Measurements from ENCODE around the gene SPINK6. TPM values are rescaled to one million over a fixed set of nuclear protein-coding genes. Genes with fewer than 3 reads are reported as not detected.

SPINK6 gene, protein sequence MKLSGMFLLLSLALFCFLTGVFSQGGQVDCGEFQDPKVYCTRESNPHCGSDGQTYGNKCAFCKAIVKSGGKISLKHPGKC
- not detected in 2 replicates for total RNA-seq (2012; rRNA removed)
- not detected in 2 replicates for polyA plus RNA-seq (2012; rRNA removed)
- not detected in 2 replicates for polyA plus RNA-seq (2012; cell fraction: cytosol; rRNA removed)
- not detected in 2 replicates for polyA plus RNA-seq (2012; cell fraction: nucleus; rRNA removed; ENCODE audit: low replicate concordance)
- Bru-seq, nascent RNA = not detected
- BruChase-seq, experiment 1, labeled RNA remaining after a 6-hour chase = not detected
- not detected for BruChase-seq, experiment 2, labeled RNA remaining after a 2-hour chase
- long read RNA-seq = 0 reads

DNA sequence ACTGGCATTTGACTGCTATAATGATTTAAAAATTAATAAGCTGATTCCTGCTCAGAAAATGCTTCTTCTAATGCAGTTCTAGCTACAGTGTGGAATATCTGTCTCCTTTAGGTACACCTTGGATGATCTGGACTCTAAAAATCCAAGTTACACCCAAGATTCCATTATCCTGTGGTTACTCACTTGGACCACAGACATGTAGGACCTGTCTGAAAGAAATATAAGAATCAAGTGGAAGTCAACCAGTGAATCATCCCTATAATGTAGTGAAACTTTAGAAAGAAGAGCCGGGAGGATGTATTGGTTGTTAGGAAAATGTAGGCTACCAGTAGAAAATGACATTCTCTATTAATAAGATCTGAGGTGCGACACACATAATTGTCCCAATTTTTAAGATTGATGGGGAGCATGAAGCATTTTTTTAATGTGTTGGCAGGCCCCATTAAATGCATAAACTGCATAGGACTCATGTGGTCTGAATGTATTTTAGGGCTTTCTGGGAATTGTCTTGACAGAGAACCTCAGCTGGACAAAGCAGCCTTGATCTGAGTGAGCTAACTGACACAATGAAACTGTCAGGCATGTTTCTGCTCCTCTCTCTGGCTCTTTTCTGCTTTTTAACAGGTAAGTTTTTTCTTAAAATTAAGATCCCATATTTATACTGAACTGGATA lies at the start of gene SPINK6:
Gene SPINK6, plus strand, starts transcription at position 512 of the 673 bp plus-strand sequence. Its CDS starts 55 bp downstream, at position 567.
- POLR2A ChIA-PET (ENCODE audit: unreplicated experiment) = no interaction called here
- Histone ChIP-seq H2BK20ac (ENCODE audit: low read depth, low read length) (no peak within 1 kb of the TSS), H2AFZ (replicated peaks; ENCODE audit: low read length, poor library complexity) (no peak within 1 kb of the TSS), H3K36me3 (ENCODE audit: control insufficient read depth, insufficient read depth, low read length) (no peaks in the 10 kb centered on the region), H3K56ac (ENCODE audit: extremely low read depth, insufficient read depth, low read length) (no peak within 1 kb of the TSS), H3K9me3 (ENCODE audit: control insufficient read depth, insufficient read depth, low read length) (no peaks in the 10 kb centered on the region), H3K4me2 (ENCODE audit: low read depth, low read length) (no peak within 1 kb of the TSS), H4K8ac (ENCODE audit: low read depth in 2 of 2, low read length in 2 of 2) (no peak within 1 kb of the TSS), H3K4me3 (ENCODE audit: insufficient read depth, low read depth, low read length) (no peak within 1 kb of the TSS), H2AK9ac (replicated peaks; ENCODE audit: low read depth, low read length, poor library complexity) (no peak within 1 kb of the TSS), H4K91ac (ENCODE audit: insufficient read depth, low read depth, low read length) (no peak within 1 kb of the TSS), H3K9ac (ENCODE audit: low read depth, low read length) (no peak within 1 kb of the TSS), H3K4me1 (ENCODE audit: control insufficient read depth, insufficient read depth, low read length) (no peaks in the 10 kb centered on the region), H3K9me1 (ENCODE audit: insufficient read depth, low read length) (no peaks in the 10 kb centered on the region), H3K27me3 (ENCODE audit: control insufficient read depth, insufficient read depth, low read length) (no peaks in the 10 kb centered on the region), H2BK120ac (ENCODE audit: low read depth, low read length) (no peak within 1 kb of the TSS), H4K20me1 (ENCODE audit: insufficient read depth, low read length) (no peaks in the 10 kb centered on the region), H3K27ac (ENCODE audit: insufficient read depth, low read length) (no peak within 1 kb of the TSS), H3K4ac (ENCODE audit: low read depth, low read length) (no peak within 1 kb of the TSS), H4K5ac (ENCODE audit: low read depth, low read length) (no peak within 1 kb of the TSS), H3K23ac (ENCODE audit: low read depth, low read length) (no peak within 1 kb of the TSS), H2BK5ac (ENCODE audit: low read depth, low read length, poor library complexity, severe bottlenecking) (no peak within 1 kb of the TSS), H3K14ac (replicated peaks; ENCODE audit: low read depth, low read length) (no peak within 1 kb of the TSS), H2AK5ac (ENCODE audit: low read depth, low read length) (no peak within 1 kb of the TSS), H3K18ac (ENCODE audit: low read depth, low read length) (no peak within 1 kb of the TSS), H3K79me1 (ENCODE audit: low read depth in 1 of 2, low read length in 2 of 2) (no peaks in the 10 kb centered on the region), H2BK15ac (ENCODE audit: low read depth, low read length) (no peak within 1 kb of the TSS)
- no TSS peak for BruUV-seq (replicated peaks)
- no peak for ATAC-seq (ENCODE audit: low read depth)
- WGBS, 2 experiments (ENCODE audit: extremely low coverage in 2 of 2, insufficient read length in 1 of 2) = no CpG with 5 or more reads among the region's 2 CpGs
- intact Hi-C loops (cut with micrococcal nuclease) (no loop called here), dilution Hi-C loops (cut with HindIII; ENCODE audit: low sequenced_read_pairs, unreplicated experiment) (no loop called here), in situ Hi-C loops (cut with MboI; ENCODE audit: low sequenced_read_pairs) (no loop called here)
- CTCF ChIA-PET = no interaction called here
- no peak for DNase-seq
- no peak for TF ChIP-seq CHD1 (IDR thresholded peaks at IDR 0.05; ENCODE audit: low read depth, low read length)
- no peak for TF ChIP-seq CEBPB (IDR thresholded peaks at IDR 0.05; ENCODE audit: low read depth, low read length)
- no peak for TF ChIP-seq MAZ (IDR thresholded peaks at IDR 0.05; ENCODE audit: borderline replicate concordance, low read depth, low read length)
- TF ChIP-seq BHLHE40 (IDR thresholded peaks at IDR 0.05; ENCODE audit: low read depth, low read length) = no peak
- TF ChIP-seq NFE2L2 (IDR thresholded peaks at IDR 0.05; ENCODE audit: low read depth, low read length) = no peak
- TF ChIP-seq, protein P1, sequence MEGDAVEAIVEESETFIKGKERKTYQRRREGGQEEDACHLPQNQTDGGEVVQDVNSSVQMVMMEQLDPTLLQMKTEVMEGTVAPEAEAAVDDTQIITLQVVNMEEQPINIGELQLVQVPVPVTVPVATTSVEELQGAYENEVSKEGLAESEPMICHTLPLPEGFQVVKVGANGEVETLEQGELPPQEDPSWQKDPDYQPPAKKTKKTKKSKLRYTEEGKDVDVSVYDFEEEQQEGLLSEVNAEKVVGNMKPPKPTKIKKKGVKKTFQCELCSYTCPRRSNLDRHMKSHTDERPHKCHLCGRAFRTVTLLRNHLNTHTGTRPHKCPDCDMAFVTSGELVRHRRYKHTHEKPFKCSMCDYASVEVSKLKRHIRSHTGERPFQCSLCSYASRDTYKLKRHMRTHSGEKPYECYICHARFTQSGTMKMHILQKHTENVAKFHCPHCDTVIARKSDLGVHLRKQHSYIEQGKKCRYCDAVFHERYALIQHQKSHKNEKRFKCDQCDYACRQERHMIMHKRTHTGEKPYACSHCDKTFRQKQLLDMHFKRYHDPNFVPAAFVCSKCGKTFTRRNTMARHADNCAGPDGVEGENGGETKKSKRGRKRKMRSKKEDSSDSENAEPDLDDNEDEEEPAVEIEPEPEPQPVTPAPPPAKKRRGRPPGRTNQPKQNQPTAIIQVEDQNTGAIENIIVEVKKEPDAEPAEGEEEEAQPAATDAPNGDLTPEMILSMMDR (conservative IDR thresholded peaks at IDR 0.05; ENCODE audit: low read depth, low read length) = no peak
- no peak for TF ChIP-seq FOS (IDR thresholded peaks at IDR 0.05; ENCODE audit: low read depth, low read length)
- no peak for TF ChIP-seq RAD21 (IDR thresholded peaks at IDR 0.05; ENCODE audit: low read length)
- TF ChIP-seq SMC3 (IDR thresholded peaks at IDR 0.05; ENCODE audit: low read depth, low read length) = no peak
- no peak for TF ChIP-seq USF2 (IDR thresholded peaks at IDR 0.05; ENCODE audit: low read depth, low read length)
- no peak for TF ChIP-seq RFX5 (IDR thresholded peaks at IDR 0.05; ENCODE audit: low read depth, low read length)
- no peak for TF ChIP-seq POLR2A (IDR thresholded peaks at IDR 0.05; ENCODE audit: low read depth, low read length)

Measured in IMR-90 (cell line).